Measurements from ENCODE around the gene TMEM271.

The TMEM271 gene

GRCh38 chr4:535924-536281, 40.2 kb downstream of the TMEM271 start:
- TF ChIP-seq ZBTB7A (IDR thresholded peaks at IDR 0.05; ENCODE audit: low read depth) (no peak), CEBPB (IDR thresholded peaks at IDR 0.05) (no peak), EP300 (IDR thresholded peaks at IDR 0.05; ENCODE audit: borderline replicate concordance) (no peak), EGR1 (IDR thresholded peaks at IDR 0.05) (no peak), FOXM1 (IDR thresholded peaks at IDR 0.05; ENCODE audit: borderline replicate concordance, low read depth) (no peak), TAF1 (IDR thresholded peaks at IDR 0.05; ENCODE audit: low read depth) (no peak), MAX (IDR thresholded peaks at IDR 0.05) (no peak)

GRCh38 chr4:535181-535923, 40.7 kb downstream of the TMEM271 start:
- TF ChIP-seq YY1 (IDR thresholded peaks at IDR 0.05; ENCODE audit: low read depth) (no peak), CEBPB (IDR thresholded peaks at IDR 0.05) (no peak), NFIC (IDR thresholded peaks at IDR 0.05) (no peak), RAD21 (IDR thresholded peaks at IDR 0.05; ENCODE audit: low read depth) (no peak), REST (IDR thresholded peaks at IDR 0.05; ENCODE audit: low read depth) (no peak), EGR1 (IDR thresholded peaks at IDR 0.05) (no peak), MAX (IDR thresholded peaks at IDR 0.05) (no peak), CREB1 (IDR thresholded peaks at IDR 0.05; ENCODE audit: low read depth) (no peak), ZBTB7A (IDR thresholded peaks at IDR 0.05; ENCODE audit: low read depth) (no peak), FOXM1 (IDR thresholded peaks at IDR 0.05; ENCODE audit: borderline replicate concordance, low read depth) (no peak), EP300 (IDR thresholded peaks at IDR 0.05; ENCODE audit: borderline replicate concordance) (no peak), TAF1 (IDR thresholded peaks at IDR 0.05; ENCODE audit: low read depth) (no peak), TEAD4 (IDR thresholded peaks at IDR 0.05) (no peak)

GRCh38 chr4:534576-535151, 41.4 kb downstream of the TMEM271 start:
- TF ChIP-seq NFIC (IDR thresholded peaks at IDR 0.05), result no peak
- no peak for TF ChIP-seq FOXM1 (IDR thresholded peaks at IDR 0.05; ENCODE audit: borderline replicate concordance, low read depth)
- TF ChIP-seq ZBTB7A (IDR thresholded peaks at IDR 0.05; ENCODE audit: low read depth), result no peak
- TF ChIP-seq TCF12 (IDR thresholded peaks at IDR 0.05; ENCODE audit: low read depth), result no peak
- TF ChIP-seq TAF1 (IDR thresholded peaks at IDR 0.05; ENCODE audit: low read depth), result no peak
- TF ChIP-seq CEBPB (IDR thresholded peaks at IDR 0.05), result no peak
- no peak for TF ChIP-seq USF1 (IDR thresholded peaks at IDR 0.05)
- no peak for TF ChIP-seq YY1 (IDR thresholded peaks at IDR 0.05; ENCODE audit: low read depth)
- TF ChIP-seq EP300 (IDR thresholded peaks at IDR 0.05; ENCODE audit: borderline replicate concordance), result no peak
- no peak for TF ChIP-seq RAD21 (IDR thresholded peaks at IDR 0.05; ENCODE audit: low read depth)
- TF ChIP-seq CREB1 (IDR thresholded peaks at IDR 0.05; ENCODE audit: low read depth), result no peak
- TF ChIP-seq TEAD4 (IDR thresholded peaks at IDR 0.05), result no peak
- no peak for TF ChIP-seq REST (IDR thresholded peaks at IDR 0.05; ENCODE audit: low read depth)
- TF ChIP-seq MAX (IDR thresholded peaks at IDR 0.05), result no peak

- TF ChIP-seq REST (IDR thresholded peaks at IDR 0.05; ENCODE audit: low read depth), result no peak
- TF ChIP-seq ZBTB7A (IDR thresholded peaks at IDR 0.05; ENCODE audit: low read depth), result no peak
- TF ChIP-seq TAF1 (IDR thresholded peaks at IDR 0.05; ENCODE audit: low read depth), result no peak
- TF ChIP-seq RAD21 (IDR thresholded peaks at IDR 0.05; ENCODE audit: low read depth), result no peak
- no peak for TF ChIP-seq NFIC (IDR thresholded peaks at IDR 0.05)
- no peak for TF ChIP-seq YY1 (IDR thresholded peaks at IDR 0.05; ENCODE audit: low read depth)
- no peak for TF ChIP-seq MAX (IDR thresholded peaks at IDR 0.05)
- TF ChIP-seq TCF12 (IDR thresholded peaks at IDR 0.05; ENCODE audit: low read depth), result no peak
- TF ChIP-seq CEBPB (IDR thresholded peaks at IDR 0.05), result no peak
These were observed 42.0 kb downstream of the TMEM271 start for GRCh38 chr4:534101-534575.

Measured in Ishikawa (cell line).